Measurements from ENCODE around the gene MTA3. TPM values are rescaled to one million over a fixed set of nuclear protein-coding genes. Genes with fewer than 3 reads are reported as not detected.
"Not testable (repeated sequence)": the region's sequence is repeated elsewhere in the genome, so short reads cannot be mapped to it uniquely, and the experiment has no call there.

MTA3 gene
- total RNA-seq, 1 donor from 2014 or later, result 23.5 TPM

DNA sequence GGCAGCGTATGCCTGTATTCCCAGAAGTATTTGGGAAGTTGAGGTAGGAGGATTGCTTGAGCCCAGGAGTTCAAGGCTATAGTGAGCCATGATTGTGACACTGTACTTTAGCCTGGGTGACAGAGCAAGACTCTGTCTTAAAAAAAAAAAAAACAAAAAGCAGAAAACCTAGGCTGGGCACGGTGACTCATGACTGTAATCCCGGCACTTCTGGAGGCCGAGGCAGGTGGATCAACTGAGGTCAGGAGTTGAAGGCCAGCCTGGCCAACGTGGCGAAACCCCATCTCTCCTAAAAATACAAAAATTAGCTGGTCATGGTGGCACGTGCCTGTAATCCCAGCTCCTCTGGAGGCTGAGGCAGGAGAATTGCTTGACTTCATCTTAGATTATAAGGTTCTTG, 46.4 kb downstream of the MTA3 start:
- intact Hi-C loops (cut with DNase I), result no loop called here
- Histone ChIP-seq H3K36me3 (peaks cover 19% of the 10 kb centered on the region), H3K9me3 (no peaks in the 10 kb centered on the region), H3K27me3 (ENCODE audit: low read depth) (no peaks in the 10 kb centered on the region), H3K4me3 (no peak overlapping the region), H3K27ac (no peak overlapping the region), H3K4me1 (peaks cover 8% of the 10 kb centered on the region)
- TF ChIP-seq, protein P1, sequence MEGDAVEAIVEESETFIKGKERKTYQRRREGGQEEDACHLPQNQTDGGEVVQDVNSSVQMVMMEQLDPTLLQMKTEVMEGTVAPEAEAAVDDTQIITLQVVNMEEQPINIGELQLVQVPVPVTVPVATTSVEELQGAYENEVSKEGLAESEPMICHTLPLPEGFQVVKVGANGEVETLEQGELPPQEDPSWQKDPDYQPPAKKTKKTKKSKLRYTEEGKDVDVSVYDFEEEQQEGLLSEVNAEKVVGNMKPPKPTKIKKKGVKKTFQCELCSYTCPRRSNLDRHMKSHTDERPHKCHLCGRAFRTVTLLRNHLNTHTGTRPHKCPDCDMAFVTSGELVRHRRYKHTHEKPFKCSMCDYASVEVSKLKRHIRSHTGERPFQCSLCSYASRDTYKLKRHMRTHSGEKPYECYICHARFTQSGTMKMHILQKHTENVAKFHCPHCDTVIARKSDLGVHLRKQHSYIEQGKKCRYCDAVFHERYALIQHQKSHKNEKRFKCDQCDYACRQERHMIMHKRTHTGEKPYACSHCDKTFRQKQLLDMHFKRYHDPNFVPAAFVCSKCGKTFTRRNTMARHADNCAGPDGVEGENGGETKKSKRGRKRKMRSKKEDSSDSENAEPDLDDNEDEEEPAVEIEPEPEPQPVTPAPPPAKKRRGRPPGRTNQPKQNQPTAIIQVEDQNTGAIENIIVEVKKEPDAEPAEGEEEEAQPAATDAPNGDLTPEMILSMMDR (IDR thresholded peaks at IDR 0.05), result no peak
- DNase-seq, result no peak
- ATAC-seq, result no peak

DNA sequence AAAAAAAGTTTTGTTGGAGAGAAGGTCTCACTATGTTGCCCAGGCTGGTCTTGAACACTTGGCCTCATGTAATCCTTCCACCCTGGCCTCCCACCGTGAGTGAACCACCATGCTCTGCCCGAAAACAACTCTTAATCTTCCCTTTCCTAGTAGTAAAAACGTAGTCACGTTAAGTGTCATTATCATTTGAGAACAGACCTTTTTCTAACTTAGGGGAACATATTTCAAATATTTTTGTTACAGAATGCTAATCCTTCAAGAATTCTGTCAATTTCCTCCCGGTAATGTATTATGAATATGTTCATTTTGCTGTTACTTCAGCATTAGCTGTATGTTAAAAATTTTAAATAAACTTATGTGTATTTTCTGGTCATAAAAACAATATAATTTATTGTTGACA, 49.7 kb downstream of the MTA3 start:
- TF ChIP-seq, protein P1 (IDR thresholded peaks at IDR 0.05), result no peak
- Histone ChIP-seq H3K27ac (no peak overlapping the region), H3K4me1 (peaks cover 6% of the 10 kb centered on the region), H3K4me3 (no peak overlapping the region), H3K36me3 (peaks cover 12% of the 10 kb centered on the region), H3K9me3 (no peaks in the 10 kb centered on the region), H3K27me3 (ENCODE audit: low read depth) (no peaks in the 10 kb centered on the region)
- ATAC-seq, result no peak
- intact Hi-C loops (cut with DNase I), result no loop called here
- DNase-seq, result no peak

DNA sequence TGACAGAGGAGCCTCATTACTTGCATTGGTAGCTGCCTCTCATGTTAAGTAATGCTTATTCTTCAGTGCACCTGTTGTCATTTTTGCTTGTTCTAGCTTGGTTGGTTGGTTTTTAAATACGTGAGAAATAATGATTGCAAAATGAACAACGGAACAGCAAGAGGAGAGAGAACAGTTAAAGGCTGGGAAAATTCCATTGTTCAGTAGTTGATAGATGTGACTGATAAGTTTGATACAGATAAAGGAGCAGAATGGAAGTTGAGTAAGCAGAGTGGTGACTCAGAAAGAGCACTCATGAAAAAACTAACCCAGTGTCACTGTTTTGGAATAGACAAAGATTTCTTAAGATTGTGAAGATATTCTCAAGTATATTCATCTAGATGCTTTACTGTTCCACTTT, 50.5 kb downstream of the MTA3 start:
- DNase-seq (no peak), ATAC-seq (no peak)
- H3K4me1 ChIP-seq, result no peaks in the 10 kb centered on the region
- no peak overlapping the region for H3K27ac ChIP-seq
- H3K4me3 ChIP-seq, result no peak overlapping the region
- TF ChIP-seq, protein P1 (IDR thresholded peaks at IDR 0.05), result no peak
- no peaks in the 10 kb centered on the region for H3K27me3 ChIP-seq (ENCODE audit: low read depth)
- intact Hi-C loops (cut with DNase I), result no loop called here
- H3K36me3 ChIP-seq, result peaks cover 10% of the 10 kb centered on the region
- no peaks in the 10 kb centered on the region for H3K9me3 ChIP-seq

DNA sequence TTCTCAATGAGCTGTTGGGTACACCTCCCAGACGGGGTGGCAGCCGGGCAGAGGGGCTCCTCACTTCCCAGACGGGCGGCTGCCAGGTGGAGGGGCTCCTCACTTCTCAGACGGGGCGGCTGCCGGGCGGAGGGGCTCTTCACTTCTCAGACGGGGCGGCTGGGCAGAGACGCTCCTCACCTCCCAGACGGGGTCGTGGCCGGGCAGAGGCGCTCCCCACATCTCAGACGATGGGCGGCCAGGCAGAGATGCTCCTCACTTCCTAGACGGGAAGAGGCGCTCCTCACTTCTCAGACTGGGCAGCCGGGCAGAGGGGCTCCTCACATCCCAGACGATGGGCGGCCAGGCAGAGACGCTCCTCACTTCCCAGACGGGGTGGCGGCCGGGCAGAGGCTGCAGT, 53.2 kb downstream of the MTA3 start:
- H3K4me1 ChIP-seq; H3K9me3 ChIP-seq; DNase-seq; intact Hi-C loops (cut with DNase I); H3K4me3 ChIP-seq; H3K27ac ChIP-seq; H3K27me3 ChIP-seq (ENCODE audit: low read depth); ATAC-seq; H3K36me3 ChIP-seq: not testable (repeated sequence)

DNA sequence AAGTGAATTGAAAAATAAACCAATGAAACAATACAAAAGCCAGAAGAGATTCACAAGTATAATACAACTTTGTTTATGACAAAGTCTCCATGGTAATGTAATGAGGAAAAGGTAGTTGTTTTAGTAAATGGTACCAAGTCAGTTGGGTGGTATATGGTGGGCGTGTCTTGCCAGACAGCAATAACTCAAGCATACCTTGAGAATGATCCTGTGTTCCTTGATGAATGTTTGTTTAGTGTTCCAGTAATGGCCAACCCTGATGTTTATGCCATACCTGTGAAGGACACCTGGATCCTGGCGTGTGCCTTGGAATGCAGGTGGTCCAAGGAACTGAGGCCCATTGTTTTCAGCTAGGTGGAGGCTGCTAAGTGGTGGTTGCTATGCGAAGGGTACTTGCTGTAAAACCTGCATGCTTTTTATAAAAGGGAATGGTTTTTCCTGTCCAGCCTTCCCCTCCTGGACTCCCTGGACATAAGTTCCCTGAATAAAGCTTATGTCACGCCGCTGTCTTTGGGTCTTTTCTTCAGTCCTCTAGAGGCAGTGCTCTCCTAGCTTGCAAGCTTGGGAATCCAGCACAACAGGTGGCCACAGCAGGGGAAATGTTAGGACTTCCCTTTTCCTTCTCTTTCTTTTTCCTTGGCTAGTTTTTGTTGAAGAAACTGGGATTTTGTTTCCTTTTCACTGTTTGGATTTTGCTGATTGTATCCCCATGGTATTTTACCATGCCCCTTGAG, 54.7 kb downstream of the MTA3 start:
- H3K4me1 ChIP-seq, result no peaks in the 10 kb centered on the region
- H3K27me3 ChIP-seq (ENCODE audit: low read depth), result no peaks in the 10 kb centered on the region
- ATAC-seq, result no peak
- no peaks in the 10 kb centered on the region for H3K9me3 ChIP-seq
- TF ChIP-seq, protein P1 (IDR thresholded peaks at IDR 0.05), result no peak
- no peaks in the 10 kb centered on the region for H3K36me3 ChIP-seq
- no peak for DNase-seq
- no peak overlapping the region for H3K4me3 ChIP-seq
- no peak overlapping the region for H3K27ac ChIP-seq
- intact Hi-C loops (cut with DNase I), result no loop called here

DNA sequence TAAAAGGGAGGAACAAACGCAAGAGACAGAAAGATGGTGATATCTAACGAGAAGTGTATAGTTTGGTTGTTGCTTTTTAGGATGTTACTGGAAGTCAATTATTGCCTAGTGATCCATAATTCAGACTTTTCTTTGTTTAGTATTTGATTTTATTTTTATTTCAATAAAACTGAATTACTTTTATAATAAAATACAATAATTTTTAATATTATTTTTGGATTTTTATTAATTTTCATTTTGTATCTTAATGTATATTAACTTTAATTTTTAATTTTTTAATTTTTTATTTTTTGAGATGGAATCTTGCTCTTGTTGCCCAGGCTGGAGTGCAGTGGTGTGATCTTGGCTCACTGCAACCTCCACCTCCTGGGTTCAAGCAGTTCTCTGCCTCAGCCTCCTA, 55.6 kb downstream of the MTA3 start:
- TF ChIP-seq, protein P1 (IDR thresholded peaks at IDR 0.05), result no peak
- no peak overlapping the region for H3K27ac ChIP-seq
- H3K27me3 ChIP-seq (ENCODE audit: low read depth), result no peaks in the 10 kb centered on the region
- DNase-seq (no peak), ATAC-seq (no peak)
- intact Hi-C loops (cut with DNase I), result no loop called here
- H3K9me3 ChIP-seq, result no peaks in the 10 kb centered on the region
- no peaks in the 10 kb centered on the region for H3K36me3 ChIP-seq
- H3K4me3 ChIP-seq, result no peak overlapping the region
- no peaks in the 10 kb centered on the region for H3K4me1 ChIP-seq

DNA sequence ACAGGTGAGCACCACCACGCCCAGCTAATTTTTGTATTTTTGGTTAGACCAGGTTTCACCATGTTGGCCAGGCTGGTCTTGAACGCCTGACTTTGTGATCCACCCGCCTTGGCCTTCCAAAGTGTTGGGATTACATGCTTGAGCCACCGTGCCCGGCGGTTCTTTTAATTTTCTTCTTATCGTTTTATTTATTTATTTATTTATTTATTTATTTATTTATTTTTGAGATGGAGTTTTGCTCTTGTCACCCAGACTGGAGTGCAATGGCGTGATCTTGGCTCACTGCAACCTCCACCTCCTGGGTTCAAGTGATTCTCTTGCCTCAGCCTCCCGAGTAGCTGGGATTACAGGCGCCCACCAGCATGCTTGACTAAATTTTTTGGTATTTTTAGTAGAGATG, 59.6 kb downstream of the MTA3 start:
- intact Hi-C loops (cut with DNase I); H3K36me3 ChIP-seq; H3K27ac ChIP-seq; DNase-seq; H3K4me1 ChIP-seq; ATAC-seq; H3K27me3 ChIP-seq (ENCODE audit: low read depth); H3K4me3 ChIP-seq; H3K9me3 ChIP-seq: not testable (repeated sequence)

All from lower lobe of right lung (tissue), 2 donors.